NCI-H2029 treated with DMSO at 0.1 percent for 48 hours (cell line): Measurements from ENCODE around the gene APRT.

Experiments
- DNase-seq: peaks from one replicate; lab custom pipeline; 2025; lab: John Stamatoyannopoulos, UW

The APRT gene

GRCh38 chr16:88822281-88823040 lies 10.7 kb upstream of the APRT start:
- no peak for DNase-seq

GRCh38 chr16:88821168-88821850 lies 9.6 kb upstream of the APRT start:
- no peak for DNase-seq

GRCh38 chr16:88820385-88821025 lies 8.8 kb upstream of the APRT start:
- no peak for DNase-seq

DNA sequence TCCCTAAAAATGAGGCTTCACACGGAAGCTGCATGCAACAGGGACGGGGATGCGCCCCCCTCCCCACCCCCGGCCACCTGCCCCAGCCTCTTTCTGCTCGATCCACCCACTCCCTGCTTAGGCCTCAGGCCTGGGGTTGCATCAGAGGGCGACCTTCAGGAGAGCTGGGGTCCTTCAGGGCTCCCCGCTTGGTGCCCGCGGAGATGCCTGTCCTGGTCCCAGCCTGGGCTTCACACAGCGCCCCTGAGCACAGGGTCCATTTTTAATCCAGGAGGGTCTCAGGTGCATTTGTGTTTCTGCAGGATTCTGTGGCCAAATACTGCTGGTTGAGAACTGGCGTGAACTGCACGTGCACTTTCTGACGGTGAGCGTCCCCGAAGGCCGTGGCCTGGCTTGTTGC lies 7.4 kb upstream of the APRT start:
- no peak for DNase-seq

DNA sequence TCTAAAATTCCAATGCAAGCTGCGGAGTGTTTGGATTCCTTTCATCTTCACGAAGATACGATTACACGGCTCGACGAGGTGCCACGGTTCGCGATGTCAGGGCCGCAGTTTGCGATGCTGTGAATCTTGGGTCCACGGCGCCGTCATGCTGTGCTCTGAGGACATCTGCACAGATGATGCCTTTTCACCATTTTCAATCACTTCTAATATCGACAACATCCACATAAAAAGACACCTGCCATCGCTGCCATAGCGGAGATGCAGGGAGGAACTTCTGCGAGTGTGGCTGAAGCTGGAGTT lies 6.8 kb upstream of the APRT start:
- no peak for DNase-seq

GRCh38 chr16:88817785-88818574 lies 6.3 kb upstream of the APRT start:
- DNase-seq: no peak

GRCh38 chr16:88816736-88817535 lies 5.2 kb upstream of the APRT start:
- DNase-seq: no peak

DNA sequence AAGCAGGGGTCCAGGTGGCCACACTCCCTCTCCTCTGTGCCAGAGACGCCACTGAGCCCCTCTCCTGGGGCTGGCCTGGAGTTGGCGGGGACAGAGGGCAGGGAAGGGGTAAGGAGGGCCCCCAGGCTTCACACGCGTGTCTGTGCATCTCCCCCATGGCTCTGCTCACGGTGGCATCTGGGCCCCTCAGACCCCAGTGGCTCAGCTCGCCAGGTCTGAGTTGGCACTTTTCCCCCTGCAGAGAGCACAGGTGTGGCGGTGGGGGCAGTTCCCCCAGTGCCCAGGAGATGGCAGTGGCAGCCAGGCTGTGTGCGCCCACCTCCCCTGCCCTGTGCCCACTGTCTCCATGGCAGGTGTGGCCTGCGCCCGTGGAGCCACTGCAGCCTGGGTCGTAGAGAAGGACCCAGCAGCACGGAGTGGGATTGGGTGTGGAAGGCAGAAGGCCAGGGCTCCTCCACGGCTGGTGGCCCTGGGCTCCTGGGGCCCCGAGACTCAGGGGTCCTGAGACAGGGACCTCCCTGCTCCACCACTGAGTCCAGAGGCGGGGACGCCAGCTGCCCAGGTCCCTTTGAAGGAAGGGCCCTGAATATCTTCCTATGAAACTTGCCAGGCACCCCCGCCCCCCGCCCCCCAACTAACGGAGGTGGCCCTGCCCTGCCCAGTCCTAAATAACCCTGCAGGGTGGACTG lies 4.3 kb upstream of the APRT start:
- DNase-seq: no peak

DNA sequence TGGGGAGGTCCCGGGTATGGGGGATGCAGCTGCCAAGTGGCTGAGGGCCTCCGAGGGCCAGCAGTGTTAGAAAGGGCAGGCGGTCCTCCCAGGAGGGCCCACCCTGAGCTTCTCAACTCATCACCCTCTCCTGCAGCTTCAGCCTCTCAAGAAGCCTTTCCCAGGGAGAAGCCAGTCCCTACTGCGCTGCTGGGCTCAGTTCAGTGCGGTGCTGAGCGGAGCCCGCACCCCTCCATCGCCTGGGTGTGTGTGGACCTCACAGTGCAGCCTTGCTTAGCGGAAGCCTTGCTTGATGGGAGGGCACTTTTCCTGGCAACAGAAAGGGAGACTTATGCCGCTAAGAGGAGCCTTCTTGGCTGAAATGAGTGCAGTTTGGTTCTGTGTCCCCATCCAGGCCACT lies 3.5 kb upstream of the APRT start:
- DNase-seq: no peak

- no peak for DNase-seq
These were observed 2.4 kb upstream of the APRT start for GRCh38 chr16:88814144-88814502.

GRCh38 chr16:88813269-88814143 lies 1.8 kb upstream of the APRT start:
- no peak for DNase-seq

GRCh38 chr16:88812513-88813268 lies 963 bp upstream of the APRT start:
- no peak for DNase-seq

DNA sequence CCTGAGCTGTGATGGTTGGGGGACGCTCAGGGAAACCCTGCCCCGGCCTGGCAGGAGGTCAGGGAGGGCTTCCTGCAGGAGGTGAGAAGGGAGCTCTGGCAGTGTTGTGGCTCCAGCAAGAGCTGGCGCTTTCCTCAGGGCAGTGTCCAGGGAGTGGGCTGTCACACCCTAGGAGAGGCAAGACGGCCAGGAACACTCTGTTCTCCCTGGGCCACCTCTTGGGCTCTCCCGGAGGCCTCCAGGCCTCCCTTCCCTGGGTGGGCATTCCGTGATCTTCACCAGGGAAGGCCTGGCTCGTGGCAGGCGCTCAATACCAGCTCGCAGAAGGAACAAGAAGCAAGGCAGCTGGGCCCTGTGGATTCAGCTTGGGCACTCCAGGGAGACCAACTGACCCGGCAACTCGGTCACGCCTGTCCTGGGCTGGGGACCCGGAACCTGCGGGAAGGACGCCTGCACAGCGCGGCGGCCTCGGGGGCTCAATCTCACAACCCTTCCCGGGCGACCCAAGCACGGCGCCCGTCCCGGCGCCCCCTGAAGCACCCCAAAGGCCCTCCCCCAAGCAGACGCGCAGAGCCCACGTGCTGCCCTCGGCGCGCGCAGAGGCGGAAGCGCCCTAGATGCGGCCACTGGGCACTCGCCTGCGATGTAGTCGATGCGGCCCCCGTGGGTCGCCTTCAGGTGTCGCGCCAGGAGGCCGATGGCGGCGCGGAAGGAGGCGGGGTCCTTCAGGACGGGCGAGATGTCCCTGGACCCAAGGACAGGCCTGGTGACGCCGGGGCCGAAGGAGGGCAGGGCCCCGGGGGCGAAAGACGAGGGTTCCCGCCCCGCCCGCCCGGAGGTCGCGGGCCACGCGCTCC lies 588 bp downstream of the APRT start:
- no peak for DNase-seq

- DNase-seq: no peak
These were observed 1.4 kb downstream of the APRT start for GRCh38 chr16:88810166-88810911.

GRCh38 chr16:88809676-88810165 lies 2.0 kb downstream of the APRT start:
- no peak for DNase-seq

DNA sequence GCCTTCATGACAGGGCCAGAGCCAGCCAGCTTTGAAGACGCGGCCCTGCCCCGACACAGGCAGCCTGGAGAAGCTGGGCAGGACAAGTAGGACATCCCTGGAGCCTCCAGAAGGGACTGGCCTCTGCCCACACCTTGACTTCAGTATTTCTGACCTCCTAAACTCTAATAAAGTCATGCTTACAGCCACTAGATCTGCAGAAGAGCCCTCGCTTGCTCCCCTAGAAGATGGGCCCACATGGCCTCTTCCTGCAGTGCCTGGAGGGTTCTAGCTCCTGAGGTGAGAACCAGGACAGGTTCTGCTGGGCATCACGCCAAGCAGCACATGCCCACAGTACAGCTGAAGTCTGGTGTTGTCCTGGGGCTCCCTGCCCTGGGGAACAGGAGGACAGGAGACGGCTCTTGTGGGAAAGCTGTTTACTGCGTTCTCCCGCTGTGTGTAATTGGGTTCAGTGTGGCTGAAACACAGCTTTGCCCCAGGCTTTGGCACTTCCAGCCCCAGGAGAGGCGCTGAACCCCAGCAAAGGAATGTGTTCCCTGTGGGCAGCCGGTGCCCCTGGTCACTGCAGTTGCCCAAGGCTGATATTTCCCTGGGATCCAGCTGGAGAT lies 2.6 kb downstream of the APRT start:
- no peak for DNase-seq
